IMR-90 (cell line): Measurements from ENCODE around the gene YES1. TPM values are rescaled to one million over a fixed set of nuclear protein-coding genes. Genes with fewer than 3 reads are reported as not detected.

Experiments
- ATAC-seq: fragments of 200-7000 bp; cut with Tn5 transposase; 2 replicates; pipeline ENCODE4 v1.9.1; 2020; ENCODE audit warnings: low read depth, mild to moderate bottlenecking, moderate library complexity
- BruUV-seq: library from RNA; stranded (reverse); fragments of 400-500 nt; replicated peaks from 2 replicates; lab custom pipeline; 2021; lab: Mats Ljungman, UMichigan
- CTCF ChIA-PET: fragments of 300-600 bp; formaldehyde crosslinking; extraction: SDS; loops from one replicate; lab custom pipeline; 2021; ENCODE audit warnings: antibody characterized with exemption; lab: Yijun Ruan, JAX
- POLR2A ChIA-PET: fragments of 300-600 bp; sonication (Branson Sonifier 250); formaldehyde crosslinking; loops from one replicate; lab custom pipeline; 2022; ENCODE audit warnings: antibody characterized with exemption; ENCODE audit not compliant: unreplicated experiment; lab: Charles Lee
- DNase-seq: peaks from one replicate; pipeline ENCODE4 v3.0.0; 2013
- H2AFZ ChIP-seq: replicated peaks from 2 replicates; pipeline ENCODE3; 2013; ENCODE audit warnings: low read length, mild to moderate bottlenecking; ENCODE audit not compliant: poor library complexity
- H2AK5ac ChIP-seq: 2 replicates; pipeline ENCODE4 v1.6.1; 2013; ENCODE audit warnings: low read depth, low read length, inconsistent platforms
- H2AK9ac ChIP-seq: replicated peaks from 2 replicates; pipeline ENCODE3; 2013; ENCODE audit warnings: mild to moderate bottlenecking, low read depth, low read length, moderate library complexity; ENCODE audit not compliant: poor library complexity
- H2BK120ac ChIP-seq: 2 replicates; pipeline ENCODE4 v1.6.1; 2013; ENCODE audit warnings: low read depth, low read length, inconsistent platforms
- H2BK15ac ChIP-seq: 3 replicates; pipeline ENCODE4 v1.6.1; 2013; ENCODE audit warnings: low read depth, low read length, inconsistent platforms
- H2BK20ac ChIP-seq: 2 replicates; pipeline ENCODE4 v1.6.1; 2013; ENCODE audit warnings: low read depth, mild to moderate bottlenecking, inconsistent platforms, low read length, moderate library complexity
- H2BK5ac ChIP-seq: 2 replicates; pipeline ENCODE4 v1.6.1; 2013; ENCODE audit warnings: mild to moderate bottlenecking, low read depth, low read length, inconsistent platforms; ENCODE audit not compliant: poor library complexity, severe bottlenecking
- H3K14ac ChIP-seq: replicated peaks from 2 replicates; pipeline ENCODE4 v1.6.1; 2013; ENCODE audit warnings: low read depth, low read length, inconsistent platforms
- H3K18ac ChIP-seq: 2 replicates; pipeline ENCODE4 v1.6.1; 2013; ENCODE audit warnings: low read depth, low read length, control low read depth
- H3K23ac ChIP-seq: 2 replicates; pipeline ENCODE4 v1.6.1; 2013; ENCODE audit warnings: low read depth, low read length, inconsistent platforms
- H3K27ac ChIP-seq: 2 replicates; pipeline ENCODE4 v1.5.1; 2013; ENCODE audit warnings: mild to moderate bottlenecking, control low read depth, low read length; ENCODE audit not compliant: insufficient read depth
- H3K27me3 ChIP-seq: 2 replicates; pipeline ENCODE4 v1.6.1; 2013; ENCODE audit warnings: low read length; ENCODE audit not compliant: control insufficient read depth, insufficient read depth
- H3K36me3 ChIP-seq: 2 replicates; pipeline ENCODE4 v1.6.1; 2013; ENCODE audit warnings: low read length, mixed read lengths; ENCODE audit not compliant: control insufficient read depth, insufficient read depth
- H3K4ac ChIP-seq: 2 replicates; pipeline ENCODE4 v1.6.1; 2013; ENCODE audit warnings: low read depth, low read length, inconsistent platforms
- H3K4me1 ChIP-seq: 2 replicates; pipeline ENCODE4 v1.6.1; 2013; ENCODE audit warnings: low read length, mixed read lengths; ENCODE audit not compliant: control insufficient read depth, insufficient read depth
- H3K4me2 ChIP-seq: 2 replicates; pipeline ENCODE4 v1.6.1; 2013; ENCODE audit warnings: low read depth, mild to moderate bottlenecking, control low read depth, low read length, moderate library complexity
- H3K4me3 ChIP-seq: 2 replicates; pipeline ENCODE4 v1.5.1; 2013; ENCODE audit warnings: low read depth, mild to moderate bottlenecking, control low read depth, low read length, moderate library complexity; ENCODE audit not compliant: insufficient read depth
- H3K56ac ChIP-seq: 2 replicates; pipeline ENCODE4 v1.6.1; 2013; ENCODE audit warnings: low read length, inconsistent platforms; ENCODE audit not compliant: insufficient read depth; ENCODE audit errors: extremely low read depth
- H3K79me1 ChIP-seq, 2 experiments: 2 replicates each; pipeline ENCODE4 v1.6.1; 2013; ENCODE audit warnings: low read length in 2 of 2, inconsistent platforms in 1 of 2, low read depth in 1 of 2
- H3K9ac ChIP-seq: 2 replicates; pipeline ENCODE4 v1.6.1; 2013; ENCODE audit warnings: low read depth, low read length, control low read depth
- H3K9me1 ChIP-seq: 2 replicates; pipeline ENCODE4 v1.6.1; 2013; ENCODE audit warnings: low read length, inconsistent platforms; ENCODE audit not compliant: insufficient read depth
- H3K9me3 ChIP-seq: 2 replicates; pipeline ENCODE4 v1.6.1; 2013; ENCODE audit warnings: low read length; ENCODE audit not compliant: control insufficient read depth, insufficient read depth
- H4K20me1 ChIP-seq: 2 replicates; pipeline ENCODE4 v1.6.1; 2013; ENCODE audit warnings: low read length, inconsistent platforms; ENCODE audit not compliant: insufficient read depth
- H4K5ac ChIP-seq: 2 replicates; pipeline ENCODE4 v1.6.1; 2013; ENCODE audit warnings: mild to moderate bottlenecking, low read depth, low read length, control low read depth
- H4K8ac ChIP-seq, 2 experiments: 2 replicates each; pipeline ENCODE4 v1.6.1; 2013; ENCODE audit warnings: low read depth in 2 of 2, low read length in 2 of 2, control low read depth in 1 of 2, inconsistent platforms in 1 of 2
- H4K91ac ChIP-seq: 2 replicates; pipeline ENCODE4 v1.6.1; 2013; ENCODE audit warnings: low read depth, low read length, inconsistent platforms; ENCODE audit not compliant: insufficient read depth
- POLR2A ChIP-seq: IDR thresholded peaks from 2 replicates; pipeline ENCODE4 v1.6.1; 2012; ENCODE audit warnings: mild to moderate bottlenecking, low read depth, low read length
- RAD21 ChIP-seq: IDR thresholded peaks from 2 replicates; pipeline ENCODE4 v1.6.1; 2012; ENCODE audit warnings: low read length, improper control_type of control experiment
- WGBS, 2 experiments: methylation state at CpG; one replicate each; pipeline versions ENCODE4 v1.1.5 to v1.1.7; 2013; ENCODE audit warnings: missing lambda C conversion rate in 2 of 2; ENCODE audit not compliant: insufficient read length in 1 of 2; ENCODE audit errors: extremely low coverage in 2 of 2; 5-methylcytosine and 5-hydroxymethylcytosine counted together
- dilution Hi-C: fragments of 300-500 bp; cut with HindIII; formaldehyde crosslinking; loops from one replicate; pipeline ENCODE4 v1.14.3; 2018; ENCODE audit warnings: low sequenced_read_pairs; ENCODE audit not compliant: unreplicated experiment
- in situ Hi-C: fragments of 300-500 bp; cut with MboI; formaldehyde crosslinking; loops from 3 replicates; pipeline ENCODE4 v1.14.3; 2019; ENCODE audit warnings: low sequenced_read_pairs, inconsistent platforms, mixed read lengths
- intact Hi-C: fragments of 100-400 bp; cut with micrococcal nuclease; formaldehyde crosslinking; loops from 2 replicates; pipeline ENCODE4 v1.10.0; 2022
- polyA plus RNA-seq, 3 experiments: library from polyadenylated mRNA; depleted of rRNA; stranded (reverse); fragments of >200 nt; gene quantifications; 2 replicates each; pipeline ENCODE4 v1.2.3, GENCODE V29; 2012; ENCODE audit warnings: low replicate concordance in 1 of 3
- total RNA-seq: library from RNA; depleted of rRNA; stranded (reverse); fragments of >200 nt; gene quantifications from 2 replicates; pipeline ENCODE4 v1.2.3, GENCODE V29; 2012
- TF ChIP-seq, protein P1 (sequence below): fragments of 150-350 bp; IDR thresholded peaks from 2 replicates; pipeline ENCODE4 v1.6.1; 2017; ENCODE audit warnings: mild to moderate bottlenecking, antibody characterized with exemption, low read length, low read depth

Gene YES1
- total and polyA plus RNA-seq, 2 of the 4 experiments (the other 2 are of a cell fraction) = 16.7 to 62.0 TPM

DNA sequence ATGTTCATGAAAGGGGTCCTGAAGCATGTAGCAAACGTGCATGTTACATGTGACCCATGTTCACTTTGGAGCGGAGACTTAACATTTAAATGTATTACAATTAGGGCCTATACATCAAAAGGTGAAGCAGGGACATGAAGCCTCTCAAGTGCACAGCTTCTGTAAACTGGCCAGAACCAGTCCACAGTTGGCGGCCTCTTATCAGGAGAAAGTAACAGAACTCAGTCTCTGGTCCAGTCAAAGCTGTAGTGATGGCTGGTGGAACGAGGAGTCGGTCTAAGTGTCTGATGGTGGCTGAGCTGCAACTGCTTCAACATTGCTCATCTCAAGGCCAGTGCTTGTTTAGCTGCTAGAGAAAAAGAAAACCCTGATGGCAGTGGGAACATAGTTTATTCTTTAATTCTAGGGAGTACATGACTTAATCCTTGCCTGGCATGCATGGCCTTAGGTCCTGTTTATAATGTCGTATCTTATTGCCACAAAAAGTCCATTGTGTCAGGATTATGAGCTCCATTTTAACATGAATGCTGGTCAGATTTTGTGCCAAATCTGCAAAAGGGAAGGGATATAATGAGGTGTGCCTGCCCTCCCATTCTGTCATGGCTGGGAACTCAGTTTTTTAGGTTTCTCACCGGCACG is 22.2 kb upstream of the YES1 start:
- no peak overlapping the region for H2BK20ac ChIP-seq
- H3K56ac ChIP-seq = no peak overlapping the region
- no peak overlapping the region for H3K4me2 ChIP-seq
- CTCF ChIA-PET = interaction anchor here (3.1 to 4.1 kb wide), 2 partner anchors 94 to 210 kb away, joined by 10 to 45 read pairs; no protein-coding TSS in a partner anchor
- no peak for DNase-seq
- no peaks in the 10 kb centered on the region for H3K9me1 ChIP-seq
- H3K27ac ChIP-seq = no peak overlapping the region
- H3K36me3 ChIP-seq = no peaks in the 10 kb centered on the region
- H4K5ac ChIP-seq = no peak overlapping the region
- WGBS, 2 experiments = 85% methylated on average over 3 of the region's 8 CpGs; no CpG with 5 or more reads in 1 of the 2 experiments
- H3K4ac ChIP-seq = no peak overlapping the region
- no peak overlapping the region for H3K9ac ChIP-seq
- H3K18ac ChIP-seq = no peak overlapping the region
- POLR2A ChIA-PET = no interaction called here
- dilution Hi-C loops (no loop called here), in situ Hi-C loops (loop anchor here (5.0 to 10.0 kb wide), 3 partner anchors 102 to 559 kb away; no protein-coding TSS in a partner anchor), intact Hi-C loops (loop anchor here (10.0 kb wide), 2 partner anchors 179 to 339 kb away; partner anchors contain the start of gene TYMS)
- H3K4me1 ChIP-seq = peaks cover 5% of the 10 kb centered on the region
- H4K20me1 ChIP-seq = no peaks in the 10 kb centered on the region
- H3K4me3 ChIP-seq = no peak overlapping the region
- no peak for TF ChIP-seq RAD21
- no peak for TF ChIP-seq POLR2A
- TF ChIP-seq, protein P1, sequence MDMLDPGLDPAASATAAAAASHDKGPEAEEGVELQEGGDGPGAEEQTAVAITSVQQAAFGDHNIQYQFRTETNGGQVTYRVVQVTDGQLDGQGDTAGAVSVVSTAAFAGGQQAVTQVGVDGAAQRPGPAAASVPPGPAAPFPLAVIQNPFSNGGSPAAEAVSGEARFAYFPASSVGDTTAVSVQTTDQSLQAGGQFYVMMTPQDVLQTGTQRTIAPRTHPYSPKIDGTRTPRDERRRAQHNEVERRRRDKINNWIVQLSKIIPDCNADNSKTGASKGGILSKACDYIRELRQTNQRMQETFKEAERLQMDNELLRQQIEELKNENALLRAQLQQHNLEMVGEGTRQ = no peak
- no peak for ATAC-seq
- H2AK9ac ChIP-seq = no peak overlapping the region
- no TSS peak for BruUV-seq
- H4K8ac ChIP-seq = no peak overlapping the region
- no peak overlapping the region for H2BK120ac ChIP-seq
- no peak overlapping the region for H2BK15ac ChIP-seq
- H4K91ac ChIP-seq = no peak overlapping the region
- H3K14ac ChIP-seq = no peak overlapping the region
- H2BK5ac ChIP-seq = no peak overlapping the region
- no peak overlapping the region for H2AFZ ChIP-seq
- peaks cover 21% of the 10 kb centered on the region for H3K27me3 ChIP-seq
- no peak overlapping the region for H2AK5ac ChIP-seq
- no peaks in the 10 kb centered on the region for H3K79me1 ChIP-seq
- H3K9me3 ChIP-seq = no peaks in the 10 kb centered on the region
- no peak overlapping the region for H3K23ac ChIP-seq
